GOT3 (cell line): Measurements from ENCODE around the gene LYSMD4.
A peak's percentile ranks its signal among the peaks of the same experiment; 100 is the strongest.
"Not testable (repeated sequence)": the region's sequence is repeated elsewhere in the genome, so short reads cannot be mapped to it uniquely, and the experiment has no call there.

Source experiments
- DNase-seq: peaks from one replicate; lab custom pipeline; 2025; ENCODE audit warnings: mixed read lengths; lab: John Stamatoyannopoulos, UW

The LYSMD4 gene

GRCh38 chr15:99733268-99734039 is at the start of gene LYSMD4:
TSS of gene LYSMD4 (minus strand) at chr15:99733437. CDS start at chr15:99731999, 1,438 bp downstream.
- peak; percentile 84 for DNase-seq

GRCh38 chr15:99782029-99782428 is 48.8 kb upstream of the LYSMD4 start:
- not testable (repeated sequence) for DNase-seq

- DNase-seq, result no peak
These were observed 43.9 kb upstream of the LYSMD4 start for GRCh38 chr15:99777144-99777543.

- DNase-seq, result no peak
These were observed 31.3 kb upstream of the LYSMD4 start for GRCh38 chr15:99764522-99764921.

- DNase-seq, result no peak
These were observed 30.6 kb upstream of the LYSMD4 start for GRCh38 chr15:99763827-99764226.

- DNase-seq, result no peak
These were observed 29.1 kb upstream of the LYSMD4 start for GRCh38 chr15:99762288-99762687.

- no peak for DNase-seq
These were observed 22.6 kb upstream of the LYSMD4 start for GRCh38 chr15:99755692-99756409.

GRCh38 chr15:99753066-99753465 is 19.8 kb upstream of the LYSMD4 start:
- DNase-seq, result no peak

- no peak for DNase-seq
These were observed 19.3 kb upstream of the LYSMD4 start for GRCh38 chr15:99752556-99752955.

GRCh38 chr15:99750326-99750725 is 17.1 kb upstream of the LYSMD4 start:
- not testable (repeated sequence) for DNase-seq

- no peak for DNase-seq
These were observed 16.1 kb upstream of the LYSMD4 start for GRCh38 chr15:99749386-99749785.

GRCh38 chr15:99745370-99746086 is 12.3 kb upstream of the LYSMD4 start:
- DNase-seq, result no peak

- no peak for DNase-seq
These were observed 10.9 kb upstream of the LYSMD4 start for GRCh38 chr15:99744142-99744541.

- DNase-seq, result no peak
These were observed 8.6 kb upstream of the LYSMD4 start for GRCh38 chr15:99741835-99742234.

- no peak for DNase-seq
These were observed 5.0 kb upstream of the LYSMD4 start for GRCh38 chr15:99738021-99738847.

- no peak for DNase-seq
These were observed 3.5 kb upstream of the LYSMD4 start for GRCh38 chr15:99736702-99737101.

GRCh38 chr15:99735868-99736267 is 2.6 kb upstream of the LYSMD4 start:
- no peak for DNase-seq

- no peak for DNase-seq
These were observed 1.3 kb upstream of the LYSMD4 start for GRCh38 chr15:99734575-99734974.

- not testable (repeated sequence) for DNase-seq
These were observed 729 bp upstream of the LYSMD4 start for GRCh38 chr15:99734040-99734291.

- no peak for DNase-seq
These were observed 428 bp downstream of the LYSMD4 start for GRCh38 chr15:99732751-99733267.

- no peak for DNase-seq
These were observed 1.0 kb downstream of the LYSMD4 start for GRCh38 chr15:99732124-99732750.
